ENCODE measurements around the gene SERPINI1. TPM values are rescaled to one million over a fixed set of nuclear protein-coding genes. Genes with fewer than 3 reads are reported as not detected.

Gene SERPINI1
- total and polyA plus RNA-seq, 3 experiments from 2014 or later = 1.7 to 13.7 (median 1.9) TPM

DNA sequence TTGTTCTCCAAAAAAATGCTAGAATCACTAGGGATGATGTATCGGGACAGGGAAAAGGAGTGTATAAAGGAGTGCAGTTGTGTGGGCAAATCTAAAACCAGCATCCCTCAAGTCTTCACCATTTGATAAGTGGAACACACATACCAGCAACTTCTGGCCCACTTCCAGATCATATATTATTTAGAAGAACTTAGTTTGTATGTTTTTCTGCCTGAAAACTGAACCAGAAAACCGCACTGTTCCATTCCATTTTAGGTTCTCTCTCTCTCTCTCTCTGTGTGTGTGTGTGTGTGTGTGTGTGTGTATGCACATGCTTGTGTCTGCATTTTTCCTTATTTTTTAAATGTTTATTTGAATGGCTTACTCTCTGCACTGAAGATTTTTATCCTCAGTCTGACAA lies 93.5 kb downstream of the SERPINI1 start:
- Histone ChIP-seq H3K36me3 (ENCODE audit: insufficient read depth, low read length) (no peaks in the 10 kb centered on the region), H3K27ac (ENCODE audit: low read depth, low read length) (no peak overlapping the region), H3K9me3 (ENCODE audit: low read length) (no peaks in the 10 kb centered on the region), H3K27me3 (ENCODE audit: insufficient read depth, low read length, poor library complexity, severe bottlenecking) (no peaks in the 10 kb centered on the region), H3K4me3 (ENCODE audit: low read length) (no peak overlapping the region), H3K4me1 (ENCODE audit: insufficient read depth, low read length) (no peaks in the 10 kb centered on the region)
- H3K27ac Mint-ChIP-seq = no peak overlapping the region
- no peaks in the 10 kb centered on the region for H3K9me3 Mint-ChIP-seq
- ChIA-PET CTCF (no interaction called here), POLR2A (no interaction called here)
- no peak overlapping the region for H3K4me3 Mint-ChIP-seq
- H3K27me3 Mint-ChIP-seq = no peaks in the 10 kb centered on the region
- no peak for DNase-seq
- no peaks in the 10 kb centered on the region for H3K36me3 Mint-ChIP-seq
- no peaks in the 10 kb centered on the region for H3K4me1 Mint-ChIP-seq

DNA sequence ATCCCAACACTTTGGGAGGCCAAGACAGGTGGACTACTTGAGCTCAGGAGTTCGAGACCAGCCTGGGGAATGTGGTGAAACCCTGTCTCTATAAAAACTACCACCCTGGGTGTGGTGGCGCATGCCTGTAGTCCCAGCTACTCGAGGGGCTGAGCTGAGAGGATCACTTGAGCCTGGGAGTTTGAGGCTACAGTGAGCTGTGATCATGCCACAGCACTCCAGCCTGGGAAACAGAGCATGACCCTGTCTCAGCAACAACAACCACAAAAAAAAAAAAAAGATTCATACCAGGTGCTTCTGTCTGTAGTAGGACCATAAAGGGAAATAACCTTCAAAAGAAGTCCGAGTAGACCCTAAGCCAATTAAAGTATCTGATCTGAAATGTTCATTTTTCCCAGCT lies 94.5 kb downstream of the SERPINI1 start:
- ChIA-PET CTCF (no interaction called here), POLR2A (no interaction called here)
- Mint-ChIP-seq H3K9me3 (no peaks in the 10 kb centered on the region), H3K27me3 (no peaks in the 10 kb centered on the region), H3K27ac (no peak overlapping the region), H3K4me1 (no peaks in the 10 kb centered on the region), H3K36me3 (no peaks in the 10 kb centered on the region), H3K4me3 (no peak overlapping the region)
- no peaks in the 10 kb centered on the region for H3K36me3 ChIP-seq (ENCODE audit: insufficient read depth, low read length)
- H3K27me3 ChIP-seq (ENCODE audit: insufficient read depth, low read length, poor library complexity, severe bottlenecking) = no peaks in the 10 kb centered on the region
- H3K9me3 ChIP-seq (ENCODE audit: low read length) = no peaks in the 10 kb centered on the region
- no peak overlapping the region for H3K4me3 ChIP-seq (ENCODE audit: low read length)
- no peaks in the 10 kb centered on the region for H3K4me1 ChIP-seq (ENCODE audit: insufficient read depth, low read length)
- no peak overlapping the region for H3K27ac ChIP-seq (ENCODE audit: low read depth, low read length)
- DNase-seq = no peak

DNA sequence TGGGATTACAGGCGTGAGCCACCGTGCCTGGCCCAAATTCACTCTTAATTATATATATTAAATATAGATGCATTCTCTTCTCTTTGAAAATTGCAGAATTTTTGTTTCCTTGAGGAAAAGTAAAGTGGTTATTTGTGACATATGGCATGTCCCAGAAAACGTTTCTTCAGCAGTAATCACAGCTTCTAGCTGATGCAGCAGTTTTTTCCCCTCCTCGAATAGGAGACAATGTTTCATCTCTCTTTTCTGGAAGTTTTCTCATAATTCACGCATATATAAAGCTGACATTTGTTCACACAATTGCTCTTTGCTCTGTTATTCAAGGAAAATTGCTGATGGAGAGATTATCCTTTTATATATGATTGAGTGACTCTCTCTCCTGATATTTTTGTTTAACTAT lies 99.8 kb downstream of the SERPINI1 start:
- ChIA-PET POLR2A (no interaction called here), CTCF (no interaction called here)
- no peaks in the 10 kb centered on the region for H3K36me3 ChIP-seq (ENCODE audit: insufficient read depth, low read length)
- Mint-ChIP-seq H3K4me1 (no peaks in the 10 kb centered on the region), H3K36me3 (no peaks in the 10 kb centered on the region), H3K9me3 (no peaks in the 10 kb centered on the region), H3K4me3 (no peak overlapping the region), H3K27ac (no peak overlapping the region), H3K27me3 (peaks cover 4 to 7% of the 10 kb centered on the region in 2 donors)
- H3K27me3 ChIP-seq (ENCODE audit: insufficient read depth, low read length, poor library complexity, severe bottlenecking) = no peaks in the 10 kb centered on the region
- H3K27ac ChIP-seq (ENCODE audit: low read depth, low read length) = no peak overlapping the region
- DNase-seq = no peak
- H3K9me3 ChIP-seq (ENCODE audit: low read length) = no peaks in the 10 kb centered on the region
- H3K4me3 ChIP-seq (ENCODE audit: low read length) = no peak overlapping the region
- H3K4me1 ChIP-seq (ENCODE audit: insufficient read depth, low read length) = no peaks in the 10 kb centered on the region

DNA sequence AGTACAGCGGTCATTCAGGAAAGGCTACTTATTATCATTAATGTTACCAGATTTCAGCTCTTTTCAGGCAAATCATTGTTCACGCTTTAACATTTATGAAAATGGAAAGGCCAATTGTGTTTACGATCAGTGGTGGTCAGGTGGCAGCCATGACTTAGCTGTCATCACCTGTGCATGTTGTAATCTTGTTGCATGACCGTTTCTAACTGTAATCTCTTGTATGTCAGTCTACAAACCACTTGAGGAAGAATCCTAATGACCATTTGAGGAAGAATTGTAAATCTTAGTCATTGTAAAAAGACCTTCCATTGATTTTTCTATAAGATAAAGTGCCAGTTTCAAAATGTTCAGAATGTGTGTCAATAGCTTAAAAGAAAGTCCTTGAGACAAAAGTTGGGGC lies 100.4 kb downstream of the SERPINI1 start:
- no peaks in the 10 kb centered on the region for H3K4me1 ChIP-seq (ENCODE audit: insufficient read depth, low read length)
- no peaks in the 10 kb centered on the region for H3K36me3 ChIP-seq (ENCODE audit: insufficient read depth, low read length)
- CTCF ChIA-PET = no interaction called here
- H3K4me3 Mint-ChIP-seq = no peak overlapping the region
- no peaks in the 10 kb centered on the region for H3K4me1 Mint-ChIP-seq
- no peak overlapping the region for H3K27ac ChIP-seq (ENCODE audit: low read depth, low read length)
- H3K4me3 ChIP-seq (ENCODE audit: low read length) = no peak overlapping the region
- no peak for DNase-seq
- H3K9me3 Mint-ChIP-seq = no peaks in the 10 kb centered on the region
- no peaks in the 10 kb centered on the region for H3K36me3 Mint-ChIP-seq
- POLR2A ChIA-PET = no interaction called here
- no peaks in the 10 kb centered on the region for H3K27me3 ChIP-seq (ENCODE audit: insufficient read depth, low read length, poor library complexity, severe bottlenecking)
- H3K27me3 Mint-ChIP-seq = peaks cover 4 to 7% of the 10 kb centered on the region in 2 donors
- no peaks in the 10 kb centered on the region for H3K9me3 ChIP-seq (ENCODE audit: low read length)
- no peak overlapping the region for H3K27ac Mint-ChIP-seq

DNA sequence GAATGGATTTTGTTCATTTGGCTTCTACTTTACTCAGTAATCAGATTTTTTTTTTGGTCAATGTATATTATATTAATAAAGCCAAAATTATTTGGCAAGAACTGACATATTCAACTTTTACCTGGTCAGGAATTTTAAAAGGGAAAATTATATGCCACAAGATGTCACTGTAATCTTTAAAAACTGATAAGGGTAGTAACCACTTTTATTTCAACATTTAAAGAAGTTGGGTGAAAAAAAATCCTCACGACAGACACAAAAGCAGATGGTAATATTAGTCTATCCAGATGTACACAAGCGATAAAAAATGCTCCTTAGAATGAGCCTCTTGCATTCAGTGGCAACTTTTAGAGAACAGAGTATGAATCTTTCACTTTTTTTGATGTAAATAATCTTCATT lies 101.9 kb downstream of the SERPINI1 start:
- no peak overlapping the region for H3K27ac Mint-ChIP-seq
- no peaks in the 10 kb centered on the region for H3K36me3 Mint-ChIP-seq
- no peak for DNase-seq
- CTCF ChIA-PET = no interaction called here
- POLR2A ChIA-PET = no interaction called here
- Histone ChIP-seq H3K27me3 (ENCODE audit: insufficient read depth, low read length, poor library complexity, severe bottlenecking) (no peaks in the 10 kb centered on the region), H3K4me1 (ENCODE audit: insufficient read depth, low read length) (no peaks in the 10 kb centered on the region), H3K9me3 (ENCODE audit: low read length) (no peaks in the 10 kb centered on the region), H3K27ac (ENCODE audit: low read depth, low read length) (no peak overlapping the region), H3K4me3 (ENCODE audit: low read length) (no peak overlapping the region), H3K36me3 (ENCODE audit: insufficient read depth, low read length) (no peaks in the 10 kb centered on the region)
- peaks cover 4 to 11% of the 10 kb centered on the region in 2 donors for H3K27me3 Mint-ChIP-seq
- no peaks in the 10 kb centered on the region for H3K4me1 Mint-ChIP-seq
- no peaks in the 10 kb centered on the region for H3K9me3 Mint-ChIP-seq
- H3K4me3 Mint-ChIP-seq = no peak overlapping the region

DNA sequence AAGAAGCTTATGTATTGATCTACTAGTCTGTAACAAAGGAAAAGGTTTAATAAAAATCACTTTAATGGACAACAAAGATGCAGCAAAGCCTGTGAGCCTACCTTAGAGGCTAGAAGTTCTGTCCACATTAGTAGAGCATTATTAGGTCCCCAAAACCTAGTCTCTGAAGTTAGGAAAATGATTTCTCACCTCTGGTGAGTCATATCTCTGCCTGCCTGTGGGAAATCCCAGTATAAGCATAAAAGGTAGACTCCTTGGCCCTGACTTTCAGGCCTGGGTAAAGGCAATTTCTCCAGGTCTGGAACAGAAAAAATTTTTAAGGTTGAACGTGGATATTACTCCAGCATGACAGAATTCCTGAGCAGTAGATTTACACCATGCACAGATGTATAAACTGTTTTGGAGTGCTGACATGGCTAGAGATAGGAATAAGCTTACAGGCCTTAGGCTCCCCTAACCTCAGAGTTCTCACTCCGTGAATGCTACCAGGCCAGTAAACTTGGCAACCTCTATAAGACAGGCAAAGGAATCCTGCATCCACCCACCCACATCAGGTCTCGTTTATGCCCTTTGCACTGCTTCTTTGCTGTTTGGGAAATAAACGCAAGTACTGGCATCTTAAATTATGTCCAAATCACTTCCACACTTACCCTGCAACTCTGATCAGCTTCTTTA lies 104.1 kb downstream of the SERPINI1 start:
- POLR2A ChIA-PET = no interaction called here
- CTCF ChIA-PET = no interaction called here
- H3K4me1 Mint-ChIP-seq = no peaks in the 10 kb centered on the region
- no peaks in the 10 kb centered on the region for H3K9me3 ChIP-seq (ENCODE audit: low read length)
- no peak overlapping the region for H3K4me3 Mint-ChIP-seq
- H3K9me3 Mint-ChIP-seq = no peaks in the 10 kb centered on the region
- H3K27ac Mint-ChIP-seq = no peak overlapping the region
- peaks cover 0 to 1% (median 0%) of the 10 kb centered on the region in 3 donors for H3K36me3 Mint-ChIP-seq
- no peaks in the 10 kb centered on the region for H3K36me3 ChIP-seq (ENCODE audit: insufficient read depth, low read length)
- DNase-seq = no peak
- H3K27me3 ChIP-seq (ENCODE audit: insufficient read depth, low read length, poor library complexity, severe bottlenecking) = no peaks in the 10 kb centered on the region
- no peak overlapping the region for H3K4me3 ChIP-seq (ENCODE audit: low read length)
- no peak overlapping the region for H3K27ac ChIP-seq (ENCODE audit: low read depth, low read length)
- H3K4me1 ChIP-seq (ENCODE audit: insufficient read depth, low read length) = no peaks in the 10 kb centered on the region
- peaks cover 4 to 11% of the 10 kb centered on the region in 2 donors for H3K27me3 Mint-ChIP-seq

DNA sequence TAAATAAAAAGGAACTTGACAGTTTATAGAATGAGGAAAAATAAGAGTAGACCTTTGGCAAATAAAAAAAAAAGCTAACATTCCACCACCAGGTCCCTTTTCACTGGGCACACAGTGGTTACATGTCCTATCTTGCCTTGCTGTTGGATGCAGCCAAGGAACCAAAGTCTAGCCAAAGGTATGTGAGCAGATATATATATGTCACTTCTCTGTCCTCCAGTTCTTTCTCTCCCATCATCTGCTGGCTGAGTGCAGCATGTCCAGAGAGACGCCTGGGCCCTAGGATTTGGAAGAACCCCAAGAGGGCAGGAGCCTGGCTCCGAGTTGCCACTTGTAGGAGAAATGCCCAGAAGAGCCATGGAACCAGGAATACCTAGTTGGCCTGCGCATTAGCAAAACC lies 104.7 kb downstream of the SERPINI1 start:
- Mint-ChIP-seq H3K36me3 (peaks cover 0 to 1% (median 0%) of the 10 kb centered on the region in 3 donors), H3K4me3 (no peak overlapping the region), H3K27me3 (peaks cover 4 to 11% of the 10 kb centered on the region in 2 donors), H3K9me3 (no peaks in the 10 kb centered on the region), H3K4me1 (no peaks in the 10 kb centered on the region), H3K27ac (no peak overlapping the region)
- no peak for DNase-seq
- H3K36me3 ChIP-seq (ENCODE audit: insufficient read depth, low read length) = no peaks in the 10 kb centered on the region
- CTCF ChIA-PET = no interaction called here
- no peak overlapping the region for H3K27ac ChIP-seq (ENCODE audit: low read depth, low read length)
- H3K9me3 ChIP-seq (ENCODE audit: low read length) = no peaks in the 10 kb centered on the region
- POLR2A ChIA-PET = no interaction called here
- no peaks in the 10 kb centered on the region for H3K27me3 ChIP-seq (ENCODE audit: insufficient read depth, low read length, poor library complexity, severe bottlenecking)
- H3K4me1 ChIP-seq (ENCODE audit: insufficient read depth, low read length) = no peaks in the 10 kb centered on the region
- H3K4me3 ChIP-seq (ENCODE audit: low read length) = no peak overlapping the region

DNA sequence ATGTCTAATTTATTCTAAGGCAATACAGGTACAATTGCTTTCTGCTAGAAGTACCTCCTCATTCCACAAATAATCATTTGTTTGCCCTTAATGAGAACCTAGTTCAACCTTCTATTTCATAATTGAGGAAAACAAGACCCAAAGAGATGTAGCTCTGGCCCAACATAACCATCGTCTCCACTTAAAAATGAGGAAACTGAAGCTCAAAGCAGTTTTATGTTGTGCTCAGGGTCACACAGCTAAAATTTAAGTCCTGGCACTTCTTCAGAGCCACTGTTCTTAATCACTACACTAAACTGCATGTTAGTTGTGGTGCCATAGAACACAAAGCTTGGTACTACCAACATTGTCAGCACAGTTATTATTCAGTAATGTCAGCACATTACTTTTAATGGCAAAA lies 108.0 kb downstream of the SERPINI1 start:
- Histone ChIP-seq H3K4me1 (ENCODE audit: insufficient read depth, low read length) (no peaks in the 10 kb centered on the region), H3K4me3 (ENCODE audit: low read length) (no peak overlapping the region), H3K27ac (ENCODE audit: low read depth, low read length) (no peak overlapping the region), H3K9me3 (ENCODE audit: low read length) (no peaks in the 10 kb centered on the region), H3K27me3 (ENCODE audit: insufficient read depth, low read length, poor library complexity, severe bottlenecking) (no peaks in the 10 kb centered on the region), H3K36me3 (ENCODE audit: insufficient read depth, low read length) (no peaks in the 10 kb centered on the region)
- no peaks in the 10 kb centered on the region for H3K4me1 Mint-ChIP-seq
- H3K27ac Mint-ChIP-seq = no peak overlapping the region
- no peak overlapping the region for H3K4me3 Mint-ChIP-seq
- no peak for DNase-seq
- H3K36me3 Mint-ChIP-seq = peaks cover 0 to 3% (median 1%) of the 10 kb centered on the region in 3 donors
- POLR2A ChIA-PET = no interaction called here
- peaks cover 0 to 6% of the 10 kb centered on the region in 2 donors for H3K27me3 Mint-ChIP-seq
- CTCF ChIA-PET = no interaction called here
- no peaks in the 10 kb centered on the region for H3K9me3 Mint-ChIP-seq

DNA sequence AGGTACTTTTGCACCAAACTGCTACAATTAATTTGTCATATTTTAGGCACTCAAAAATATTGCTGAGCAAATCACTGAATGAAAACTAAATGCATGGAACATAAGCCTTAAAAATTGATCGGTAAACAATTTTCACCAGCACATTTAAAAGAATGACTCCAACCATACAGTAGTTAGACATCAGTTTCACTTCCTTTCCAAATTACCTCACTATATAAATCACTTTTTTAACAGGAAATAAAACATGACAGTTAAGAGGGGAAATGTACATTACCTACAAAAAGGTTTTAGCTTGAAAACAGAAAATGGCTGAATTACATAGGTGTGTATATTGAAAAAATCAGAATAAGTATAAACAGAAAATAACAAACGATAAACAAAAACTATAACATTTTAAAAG lies 108.4 kb downstream of the SERPINI1 start:
- no peaks in the 10 kb centered on the region for H3K4me1 Mint-ChIP-seq
- ChIA-PET POLR2A (no interaction called here), CTCF (no interaction called here)
- Histone ChIP-seq H3K36me3 (ENCODE audit: insufficient read depth, low read length) (no peaks in the 10 kb centered on the region), H3K9me3 (ENCODE audit: low read length) (no peaks in the 10 kb centered on the region), H3K27ac (ENCODE audit: low read depth, low read length) (no peak overlapping the region), H3K4me3 (ENCODE audit: low read length) (no peak overlapping the region), H3K27me3 (ENCODE audit: insufficient read depth, low read length, poor library complexity, severe bottlenecking) (no peaks in the 10 kb centered on the region), H3K4me1 (ENCODE audit: insufficient read depth, low read length) (no peaks in the 10 kb centered on the region)
- H3K4me3 Mint-ChIP-seq = no peak overlapping the region
- H3K9me3 Mint-ChIP-seq = no peaks in the 10 kb centered on the region
- peaks cover 0 to 3% (median 1%) of the 10 kb centered on the region in 3 donors for H3K36me3 Mint-ChIP-seq
- no peak for DNase-seq
- no peak overlapping the region for H3K27ac Mint-ChIP-seq
- H3K27me3 Mint-ChIP-seq = peaks cover 0 to 10% of the 10 kb centered on the region in 2 donors
